ENCODE measurements around the gene DOCK6. TPM values are rescaled to one million over a fixed set of nuclear protein-coding genes. Genes with fewer than 3 reads are reported as not detected.

Gene DOCK6
- 10 to 100 TPM; 26.3 to 67.9 (median 36.2) TPM for polyA plus RNA-seq (ENCODE audit: insufficient read length in 10 of 10)
- long read RNA-seq, donor 1, partial matches to known transcripts: 0 of 3 reads
- long read RNA-seq, donor 1, other reads (novel, unspliced or antisense): 0 of 3 reads
- long read RNA-seq, donor 2, partial matches to known transcripts: 0 of 1 reads
- long read RNA-seq, donor 2, other reads (novel, unspliced or antisense): 0 of 1 reads
- long read RNA-seq, donor 3, partial matches to known transcripts: 0 of 2 reads
- long read RNA-seq, donor 3, other reads (novel, unspliced or antisense): 0 of 2 reads
- long read RNA-seq, donor 4: 0 reads
- long read RNA-seq, donor 5, partial matches to known transcripts: 5 of 5 reads
- long read RNA-seq, donor 5, other reads (novel, unspliced or antisense): 0 of 5 reads
- long read RNA-seq, donor 6: 0 reads
- long read RNA-seq, donor 7, partial matches to known transcripts: 0 of 2 reads
- long read RNA-seq, donor 7, other reads (novel, unspliced or antisense): 0 of 2 reads
- long read RNA-seq, donor 8: 0 reads
- long read RNA-seq, donor 9, partial matches to known transcripts: 0 of 1 reads
- long read RNA-seq, donor 9, other reads (novel, unspliced or antisense): 0 of 1 reads

GRCh38 chr19:11261971-11262839 lies at the start of gene DOCK6:
Gene DOCK6, minus strand, starts transcription at chr19:11262524. Its CDS starts 84 bp downstream, at chr19:11262440.
- DNase-seq: peak in 1 of 3 donors; percentile 73

GRCh38 chr19:11306337-11306736 lies 44.0 kb upstream of the DOCK6 start:
- DNase-seq: no peak

DNA sequence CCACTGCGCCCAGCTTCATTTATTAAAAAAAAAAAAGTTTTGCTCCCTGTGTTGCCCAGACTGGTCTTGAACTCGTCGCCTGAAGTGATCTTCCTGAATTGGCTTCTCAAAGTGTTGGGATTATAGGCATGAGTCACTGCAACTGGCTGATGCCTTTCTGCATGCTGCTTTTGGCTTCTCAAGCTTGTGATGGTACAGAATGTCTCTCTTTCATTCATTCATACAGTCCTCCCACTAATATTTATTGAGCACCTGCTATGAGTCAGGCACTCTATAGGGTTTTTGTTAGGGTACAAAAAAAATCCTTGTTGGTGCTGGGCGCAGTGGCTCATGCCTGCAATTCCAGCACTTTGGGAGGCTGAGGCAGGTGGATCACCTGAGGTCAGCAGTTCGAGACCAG lies 42.6 kb upstream of the DOCK6 start:
- DNase-seq: no peak

GRCh38 chr19:11300811-11301120 lies 38.4 kb upstream of the DOCK6 start:
- DNase-seq: no peak

- DNase-seq: no peak
Observed at GRCh38 chr19:11299946-11300810, 37.9 kb upstream of the DOCK6 start.

DNA sequence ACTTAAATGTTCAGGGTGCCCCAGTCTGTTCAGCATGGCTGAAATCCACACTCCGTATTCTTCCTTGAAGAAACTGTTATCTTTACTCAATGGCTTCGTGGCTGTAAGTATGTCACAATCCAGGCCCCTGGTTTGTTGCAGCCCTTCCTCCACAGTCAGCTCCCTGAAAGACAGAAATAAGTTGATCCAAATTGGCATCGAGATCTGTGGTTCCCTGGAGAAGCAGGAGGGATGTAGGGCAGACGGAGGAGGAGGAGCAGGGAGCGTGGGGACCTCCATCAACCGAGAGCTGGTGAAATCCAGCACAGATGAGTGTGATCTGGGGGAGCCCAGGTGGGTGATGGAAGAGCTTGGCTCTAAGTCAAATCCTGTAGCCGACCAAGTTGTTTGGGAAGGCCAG lies 33.9 kb upstream of the DOCK6 start:
- peak in 1 of 3 donors; percentile 57 for DNase-seq

- no peak for DNase-seq
Observed at GRCh38 chr19:11295665-11296245, 33.4 kb upstream of the DOCK6 start, which contains the start of gene TSPAN16. Gene TSPAN16, plus strand, starts transcription at chr19:11296160. Its CDS starts 138 bp downstream, at chr19:11296298.

GRCh38 chr19:11295180-11295579 lies 32.9 kb upstream of the DOCK6 start:
- DNase-seq: no peak

DNA sequence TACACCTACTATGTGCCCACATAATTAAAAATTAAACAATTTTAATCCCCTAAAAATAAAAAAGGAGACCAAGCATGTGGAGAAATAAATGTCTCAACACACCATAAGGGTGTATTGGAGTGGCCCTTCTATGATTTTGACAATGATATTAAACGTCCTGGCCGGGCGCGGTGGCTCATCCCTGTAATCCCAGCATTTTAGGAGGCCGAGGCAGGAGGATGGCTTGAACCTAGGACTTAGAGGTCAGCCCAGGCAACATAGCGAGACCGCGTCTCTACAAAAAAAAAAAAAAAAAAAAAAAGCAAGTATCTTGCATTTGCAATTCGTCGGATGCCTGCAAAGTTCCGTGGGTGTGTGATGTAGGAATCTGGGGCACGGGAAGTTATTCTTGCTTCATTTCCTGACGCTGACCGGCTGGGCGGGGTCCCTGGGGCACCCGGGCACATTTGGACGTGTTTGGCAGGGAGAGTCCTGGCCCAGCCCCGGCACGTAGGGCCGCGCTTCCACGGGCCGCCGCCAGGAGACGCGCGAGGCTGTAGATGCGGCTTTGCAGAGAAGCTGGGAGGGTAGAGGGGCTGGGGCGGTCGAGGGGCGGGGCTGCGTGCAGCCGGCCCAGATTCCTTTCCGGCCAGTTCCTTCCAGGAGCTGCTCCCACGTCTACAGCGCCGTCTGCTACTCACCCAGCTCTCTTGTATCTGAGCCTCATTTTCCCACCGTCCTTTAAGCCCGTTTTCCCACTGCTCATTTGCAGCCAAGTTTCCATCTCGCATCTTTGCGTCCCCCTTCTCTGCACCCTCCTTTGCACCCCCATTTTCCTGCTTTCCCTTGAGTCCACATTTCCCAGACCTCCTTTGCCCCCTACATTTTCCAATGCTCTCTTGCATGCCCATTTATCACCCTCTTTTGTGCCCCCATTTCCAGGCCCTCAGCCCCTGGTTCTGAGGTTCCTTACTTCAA lies 31.4 kb upstream of the DOCK6 start:
- DNase-seq: peak; percentile 90 to 97 (median 93)

GRCh38 chr19:11291991-11292390 lies 29.7 kb upstream of the DOCK6 start:
- DNase-seq: no peak

DNA sequence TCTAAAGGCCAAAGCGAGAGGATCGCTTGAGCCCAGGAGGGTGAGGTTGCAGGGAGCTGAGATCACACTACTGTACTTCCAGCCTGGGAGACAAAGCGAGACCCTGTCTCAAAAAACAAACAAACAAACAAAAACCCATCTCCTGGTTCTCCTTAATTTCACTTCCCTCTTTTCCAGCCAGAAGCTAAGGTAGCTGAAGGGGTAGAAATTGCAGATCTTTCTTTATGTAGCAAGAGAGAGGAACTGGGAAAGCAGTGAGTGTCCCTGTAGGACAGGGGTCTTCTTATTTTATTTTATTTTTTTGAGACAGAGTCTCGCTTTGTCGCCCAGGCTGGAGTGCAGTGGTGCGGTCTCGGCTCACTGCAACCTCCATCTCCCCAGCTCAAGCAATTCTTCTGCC lies 29.1 kb upstream of the DOCK6 start:
- DNase-seq: no peak

GRCh38 chr19:11290256-11290655 lies 27.9 kb upstream of the DOCK6 start:
- DNase-seq: no peak

GRCh38 chr19:11288349-11288748 lies 26.0 kb upstream of the DOCK6 start:
- DNase-seq: no peak

- DNase-seq: peak in 1 of 3 donors; percentile 46
Observed at GRCh38 chr19:11286312-11286974, 24.1 kb upstream of the DOCK6 start.

DNA sequence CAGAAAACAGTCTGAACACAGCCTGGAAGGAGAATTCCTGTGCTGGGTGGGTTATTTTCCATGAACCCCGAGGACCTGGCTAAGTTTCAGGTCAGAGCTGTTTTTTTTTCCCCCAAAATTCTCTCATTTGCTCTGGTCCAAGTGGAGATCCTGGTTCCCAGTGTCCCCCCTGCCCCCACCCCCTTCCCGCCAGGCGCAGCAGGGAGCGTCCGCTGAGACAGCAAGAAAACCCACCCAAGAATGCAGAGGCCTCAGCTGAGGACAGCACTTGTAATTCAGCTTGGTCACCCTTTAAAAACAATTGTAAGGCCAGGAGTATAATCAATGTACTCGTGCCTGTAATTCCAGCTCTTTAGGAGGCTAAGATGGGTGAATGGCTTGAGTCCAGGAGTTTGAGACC lies 22.2 kb upstream of the DOCK6 start:
- peak in 1 of 3 donors; percentile 40 for DNase-seq

DNA sequence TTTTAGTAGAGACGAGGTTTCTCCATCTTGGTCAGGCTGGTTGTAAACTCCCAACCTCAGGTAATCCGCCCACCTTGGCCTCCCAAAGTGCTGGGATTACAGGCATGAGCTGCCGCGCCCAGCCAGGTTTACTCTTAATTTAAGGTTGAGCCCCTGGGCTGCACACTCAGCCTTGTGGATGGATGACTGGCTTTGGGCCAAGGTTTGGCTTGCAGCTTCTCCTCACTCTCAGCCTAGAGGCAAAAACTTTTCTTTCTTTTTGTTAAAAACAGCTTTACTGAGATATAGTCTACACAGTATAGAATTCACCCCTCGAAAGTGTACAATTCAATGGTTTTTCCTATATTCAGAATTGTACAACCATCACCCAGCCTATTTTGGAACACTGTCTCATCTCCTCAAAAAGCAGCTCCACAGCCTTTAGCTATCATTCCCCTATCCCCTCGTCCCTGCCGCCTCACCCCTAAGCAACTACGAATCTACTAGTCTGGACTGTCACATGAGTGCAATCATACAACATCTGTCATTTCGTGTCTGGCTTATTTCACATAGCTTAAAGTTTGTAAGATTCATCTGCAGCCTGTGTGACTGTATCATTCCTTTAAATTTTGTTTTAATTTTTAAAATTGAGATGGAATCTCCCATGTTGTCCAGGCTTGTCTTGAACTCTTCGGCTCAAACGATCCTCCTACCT lies 19.2 kb upstream of the DOCK6 start:
- peak in 1 of 3 donors; percentile 46 for DNase-seq

- no peak for DNase-seq
Observed at GRCh38 chr19:11279505-11280236, 17.3 kb upstream of the DOCK6 start.

- DNase-seq: no peak
Observed at GRCh38 chr19:11278670-11279069, 16.3 kb upstream of the DOCK6 start.
